ENCODE data around the gene TMEM222.

GRCh38 chr1:27377760-27378495, 56.0 kb downstream of the TMEM222 start:
- TF ChIP-seq EZH2 (IDR thresholded peaks at IDR 0.05; ENCODE audit: borderline replicate concordance, low read depth, low read length, severe bottlenecking), result no peak
- TF ChIP-seq, protein P1, sequence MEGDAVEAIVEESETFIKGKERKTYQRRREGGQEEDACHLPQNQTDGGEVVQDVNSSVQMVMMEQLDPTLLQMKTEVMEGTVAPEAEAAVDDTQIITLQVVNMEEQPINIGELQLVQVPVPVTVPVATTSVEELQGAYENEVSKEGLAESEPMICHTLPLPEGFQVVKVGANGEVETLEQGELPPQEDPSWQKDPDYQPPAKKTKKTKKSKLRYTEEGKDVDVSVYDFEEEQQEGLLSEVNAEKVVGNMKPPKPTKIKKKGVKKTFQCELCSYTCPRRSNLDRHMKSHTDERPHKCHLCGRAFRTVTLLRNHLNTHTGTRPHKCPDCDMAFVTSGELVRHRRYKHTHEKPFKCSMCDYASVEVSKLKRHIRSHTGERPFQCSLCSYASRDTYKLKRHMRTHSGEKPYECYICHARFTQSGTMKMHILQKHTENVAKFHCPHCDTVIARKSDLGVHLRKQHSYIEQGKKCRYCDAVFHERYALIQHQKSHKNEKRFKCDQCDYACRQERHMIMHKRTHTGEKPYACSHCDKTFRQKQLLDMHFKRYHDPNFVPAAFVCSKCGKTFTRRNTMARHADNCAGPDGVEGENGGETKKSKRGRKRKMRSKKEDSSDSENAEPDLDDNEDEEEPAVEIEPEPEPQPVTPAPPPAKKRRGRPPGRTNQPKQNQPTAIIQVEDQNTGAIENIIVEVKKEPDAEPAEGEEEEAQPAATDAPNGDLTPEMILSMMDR (IDR thresholded peaks at IDR 0.05; ENCODE audit: borderline replicate concordance, extremely low read depth, low read length, poor library complexity, severe bottlenecking), result no peak
